Loucy (cell line): Measurements from ENCODE around the gene PLEKHA7.

Source experiments
- H2AFZ ChIP-seq: fragments of 200-600 bp; sonication (generic); 2 replicates; pipeline ENCODE4 v1.6.0; 2016; ENCODE audit warnings: antibody characterized with exemption, mild to moderate bottlenecking, low read length, moderate library complexity
- H3F3A ChIP-seq: fragments of 200-600 bp; 2 replicates; pipeline ENCODE4 v1.6.0; 2016; ENCODE audit warnings: antibody characterized with exemption, low read depth, mild to moderate bottlenecking
- H3K27me3 ChIP-seq: fragments of 200-600 bp; sonication (generic); 2 replicates; pipeline ENCODE4 v1.6.1; 2014; ENCODE audit warnings: low read length, mild to moderate bottlenecking; ENCODE audit not compliant: insufficient read depth, poor library complexity, severe bottlenecking
- H3K36me3 ChIP-seq: fragments of 200-600 bp; sonication (generic); 2 replicates; pipeline ENCODE4 v1.6.1; 2016; ENCODE audit warnings: low read length; ENCODE audit not compliant: insufficient read depth
- H3K4me1 ChIP-seq: fragments of 200-600 bp; sonication (generic); 2 replicates; pipeline ENCODE4 v1.5.1; 2014; ENCODE audit warnings: low read length, mild to moderate bottlenecking; ENCODE audit not compliant: insufficient read depth, poor library complexity, severe bottlenecking
- H3K4me2 ChIP-seq: fragments of 200-600 bp; sonication (generic); 2 replicates; pipeline ENCODE4 v1.6.0; 2014; ENCODE audit warnings: antibody characterized with exemption, low read length, low read depth, mild to moderate bottlenecking; ENCODE audit not compliant: poor library complexity, severe bottlenecking
- H3K4me3 ChIP-seq: fragments of 200-600 bp; sonication (generic); 2 replicates; pipeline ENCODE4 v1.5.1; 2014; ENCODE audit warnings: low read length, mild to moderate bottlenecking, mixed read lengths; ENCODE audit not compliant: poor library complexity, severe bottlenecking
- H3K79me2 ChIP-seq: fragments of 200-600 bp; sonication (generic); 2 replicates; pipeline ENCODE4 v1.6.1; 2014; ENCODE audit warnings: low read length; ENCODE audit not compliant: insufficient read depth
- H3K9ac ChIP-seq: fragments of 200-600 bp; sonication (generic); 2 replicates; pipeline ENCODE4 v1.6.0; 2014; ENCODE audit warnings: mild to moderate bottlenecking, low read depth, low read length, moderate library complexity; ENCODE audit not compliant: poor library complexity, severe bottlenecking
- H3K9me2 ChIP-seq: fragments of 200-600 bp; sonication (generic); replicated peaks from 2 replicates; pipeline ENCODE4 v1.6.1; 2016; ENCODE audit warnings: low read depth, low read length, mixed read lengths
- H3K9me3 ChIP-seq: fragments of 200-600 bp; sonication (generic); 2 replicates; pipeline ENCODE4 v1.6.1; 2014; ENCODE audit warnings: mild to moderate bottlenecking, antibody characterized with exemption, low read length, low read depth; ENCODE audit not compliant: insufficient read depth
- H4K20me1 ChIP-seq: fragments of 200-600 bp; sonication (generic); 2 replicates; pipeline ENCODE4 v1.6.0; 2014; ENCODE audit warnings: antibody characterized with exemption, low read length, mild to moderate bottlenecking; ENCODE audit not compliant: insufficient read depth, poor library complexity, severe bottlenecking
- EZH2phosphoT487 ChIP-seq: fragments of 200-600 bp; IDR thresholded peaks from 2 replicates; pipeline ENCODE4 v1.6.1; 2018; ENCODE audit warnings: antibody characterized with exemption, mild to moderate bottlenecking, moderate library complexity, borderline replicate concordance
- TF ChIP-seq, protein P1 (sequence below): fragments of 200-600 bp; sonication (generic); conservative IDR thresholded peaks from 2 replicates; pipeline ENCODE4 v1.5.1; 2014; ENCODE audit warnings: mild to moderate bottlenecking, antibody characterized with exemption, low read length

PLEKHA7 gene

DNA sequence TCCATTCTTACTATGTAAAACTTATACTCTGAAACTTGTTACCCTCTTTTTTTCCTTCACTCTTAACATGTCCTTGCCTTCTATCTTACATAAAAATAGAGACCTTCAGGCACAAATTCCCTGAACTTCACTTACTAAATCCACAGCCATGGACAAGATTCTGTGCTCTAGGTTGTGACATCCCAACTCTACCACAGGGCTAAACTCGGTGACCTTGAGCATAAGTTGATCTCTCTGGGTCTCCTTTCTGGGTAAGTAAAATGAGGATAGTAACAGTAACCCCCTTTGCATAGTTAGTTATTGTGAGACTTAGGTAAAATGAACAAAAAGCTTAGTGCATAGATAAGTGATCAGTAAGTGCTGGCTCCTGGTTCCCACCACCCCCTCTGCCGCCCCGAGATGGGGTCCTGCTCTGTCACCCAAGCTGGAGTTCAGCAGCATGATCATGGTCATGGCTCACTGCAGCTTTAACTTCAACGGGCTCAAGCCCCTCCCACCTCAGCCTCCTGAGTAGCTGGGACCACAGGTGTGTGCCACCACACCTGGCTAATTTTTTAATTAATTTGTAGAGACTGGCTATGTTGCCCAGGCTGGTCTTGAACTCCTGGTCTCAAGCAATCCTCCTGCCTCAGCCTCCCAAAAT, 255.7 kb downstream of the PLEKHA7 start:
- no peaks in the 10 kb centered on the region for H3K27me3 ChIP-seq
- TF ChIP-seq EZH2phosphoT487, result no peak
- TF ChIP-seq, protein P1, sequence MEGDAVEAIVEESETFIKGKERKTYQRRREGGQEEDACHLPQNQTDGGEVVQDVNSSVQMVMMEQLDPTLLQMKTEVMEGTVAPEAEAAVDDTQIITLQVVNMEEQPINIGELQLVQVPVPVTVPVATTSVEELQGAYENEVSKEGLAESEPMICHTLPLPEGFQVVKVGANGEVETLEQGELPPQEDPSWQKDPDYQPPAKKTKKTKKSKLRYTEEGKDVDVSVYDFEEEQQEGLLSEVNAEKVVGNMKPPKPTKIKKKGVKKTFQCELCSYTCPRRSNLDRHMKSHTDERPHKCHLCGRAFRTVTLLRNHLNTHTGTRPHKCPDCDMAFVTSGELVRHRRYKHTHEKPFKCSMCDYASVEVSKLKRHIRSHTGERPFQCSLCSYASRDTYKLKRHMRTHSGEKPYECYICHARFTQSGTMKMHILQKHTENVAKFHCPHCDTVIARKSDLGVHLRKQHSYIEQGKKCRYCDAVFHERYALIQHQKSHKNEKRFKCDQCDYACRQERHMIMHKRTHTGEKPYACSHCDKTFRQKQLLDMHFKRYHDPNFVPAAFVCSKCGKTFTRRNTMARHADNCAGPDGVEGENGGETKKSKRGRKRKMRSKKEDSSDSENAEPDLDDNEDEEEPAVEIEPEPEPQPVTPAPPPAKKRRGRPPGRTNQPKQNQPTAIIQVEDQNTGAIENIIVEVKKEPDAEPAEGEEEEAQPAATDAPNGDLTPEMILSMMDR, result no peak
- H3K9me2 ChIP-seq, result no peaks in the 10 kb centered on the region
- H4K20me1 ChIP-seq, result no peaks in the 10 kb centered on the region
- H3K4me3 ChIP-seq, result no peak overlapping the region
- H3F3A ChIP-seq, result no peaks in the 10 kb centered on the region
- H2AFZ ChIP-seq, result no peak overlapping the region
- H3K36me3 ChIP-seq, result peaks cover 39% of the 10 kb centered on the region; the same call in 1 of the 2 replicates
- no peak overlapping the region for H3K4me2 ChIP-seq
- H3K9ac ChIP-seq, result no peak overlapping the region
- H3K4me1 ChIP-seq, result no peaks in the 10 kb centered on the region
- H3K79me2 ChIP-seq, result no peaks in the 10 kb centered on the region
- no peaks in the 10 kb centered on the region for H3K9me3 ChIP-seq

DNA sequence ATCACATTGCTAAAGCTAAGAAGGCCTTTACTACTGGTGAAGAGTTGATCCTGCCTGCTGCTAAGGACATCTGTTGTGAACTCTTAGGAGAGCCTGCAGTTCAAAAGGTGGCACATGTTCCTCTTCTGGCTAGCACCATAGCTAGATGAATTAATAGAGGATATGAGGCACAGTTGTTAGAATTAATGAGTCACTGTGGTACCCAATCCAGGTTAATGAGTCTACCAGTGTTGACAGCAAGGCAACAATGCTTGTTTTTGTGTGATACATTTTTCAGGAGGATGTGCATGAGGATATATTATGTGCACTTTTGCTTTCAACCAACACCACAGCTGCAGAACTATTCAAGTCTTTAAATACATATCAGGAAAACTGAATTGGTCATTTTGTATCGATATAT, 263.8 kb downstream of the PLEKHA7 start:
- Histone ChIP-seq H3K36me3 (peaks cover 91% of the 10 kb centered on the region), H3K79me2 (peaks cover 24% of the 10 kb centered on the region), H3K4me1 (no peaks in the 10 kb centered on the region), H3K27me3 (no peaks in the 10 kb centered on the region), H3K9ac (no peak overlapping the region), H3F3A (no peaks in the 10 kb centered on the region), H3K4me3 (no peak overlapping the region), H4K20me1 (peaks cover 39% of the 10 kb centered on the region), H2AFZ (no peak overlapping the region), H3K9me3 (no peaks in the 10 kb centered on the region), H3K4me2 (no peak overlapping the region), H3K9me2 (no peaks in the 10 kb centered on the region)
- TF ChIP-seq, protein P1, result no peak
- no peak for TF ChIP-seq EZH2phosphoT487

DNA sequence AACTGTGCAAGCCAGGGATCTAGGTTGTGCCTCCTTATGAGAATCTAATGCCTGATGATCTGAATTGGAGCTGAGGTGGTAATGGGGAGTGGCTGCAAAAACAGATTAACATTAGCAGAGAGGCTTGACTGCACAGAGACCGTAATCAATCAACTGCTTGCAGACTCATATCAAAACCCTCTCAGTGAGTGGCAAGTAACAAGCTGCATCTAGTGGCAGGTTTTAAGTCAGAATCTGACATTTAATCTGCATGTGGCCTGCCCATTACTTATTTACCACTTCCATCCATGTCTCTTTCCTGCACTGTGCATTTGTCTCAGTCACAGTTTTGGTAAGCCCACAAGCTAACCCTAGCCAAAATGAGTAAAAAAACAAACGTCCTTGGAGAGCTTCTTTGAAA, 264.5 kb downstream of the PLEKHA7 start:
- H3F3A ChIP-seq, result no peaks in the 10 kb centered on the region
- H3K4me2 ChIP-seq, result no peak overlapping the region
- H3K79me2 ChIP-seq, result peaks cover 31% of the 10 kb centered on the region
- H4K20me1 ChIP-seq, result peaks cover 46% of the 10 kb centered on the region
- H3K9me2 ChIP-seq, result no peaks in the 10 kb centered on the region
- no peaks in the 10 kb centered on the region for H3K9me3 ChIP-seq
- TF ChIP-seq, protein P1, result no peak
- TF ChIP-seq EZH2phosphoT487, result no peak
- H3K27me3 ChIP-seq, result no peaks in the 10 kb centered on the region
- no peak overlapping the region for H2AFZ ChIP-seq
- H3K4me1 ChIP-seq, result peaks cover 3% of the 10 kb centered on the region
- H3K36me3 ChIP-seq, result peaks cover 92% of the 10 kb centered on the region
- no peak overlapping the region for H3K4me3 ChIP-seq
- no peak overlapping the region for H3K9ac ChIP-seq
